ENCODE measurements around the gene MEGF6. TPM values are rescaled to one million over a fixed set of nuclear protein-coding genes. Genes with fewer than 3 reads are reported as not detected.

The MEGF6 gene
- total RNA-seq, 1 experiment from 2014 or later = 32.4 TPM

DNA sequence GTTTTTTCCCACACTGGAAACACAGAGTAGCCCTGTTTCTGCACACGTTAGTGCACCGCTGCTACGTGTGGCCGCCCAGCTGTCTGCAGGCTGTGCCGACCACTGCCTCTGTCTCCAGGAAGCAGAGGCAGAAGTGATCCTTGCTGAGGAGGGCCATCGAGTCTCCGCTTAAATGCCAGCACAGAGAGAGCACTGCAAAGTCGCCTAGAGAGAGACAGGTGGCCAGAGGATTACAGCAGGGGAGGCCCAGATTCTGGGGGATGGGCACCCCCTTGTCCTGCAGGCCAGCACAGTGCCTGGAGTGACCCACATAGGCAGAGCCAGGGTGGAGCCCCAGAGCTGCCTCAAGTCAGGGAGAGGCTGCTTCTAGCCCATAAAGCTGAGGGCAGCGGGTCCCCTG lies 19.6 kb upstream of the MEGF6 start:
- H3K9me3 Mint-ChIP-seq (ENCODE audit: low read depth, unreplicated experiment) = no peaks in the 10 kb centered on the region
- CTCF ChIA-PET = no interaction called here
- intact Hi-C loops (cut with micrococcal nuclease; ENCODE audit: unreplicated experiment) = no loop called here
- H3K27ac Mint-ChIP-seq (ENCODE audit: unreplicated experiment) = no peak overlapping the region
- no TSS peak for BruUV-seq (replicated peaks)
- TF ChIP-seq, protein P1, sequence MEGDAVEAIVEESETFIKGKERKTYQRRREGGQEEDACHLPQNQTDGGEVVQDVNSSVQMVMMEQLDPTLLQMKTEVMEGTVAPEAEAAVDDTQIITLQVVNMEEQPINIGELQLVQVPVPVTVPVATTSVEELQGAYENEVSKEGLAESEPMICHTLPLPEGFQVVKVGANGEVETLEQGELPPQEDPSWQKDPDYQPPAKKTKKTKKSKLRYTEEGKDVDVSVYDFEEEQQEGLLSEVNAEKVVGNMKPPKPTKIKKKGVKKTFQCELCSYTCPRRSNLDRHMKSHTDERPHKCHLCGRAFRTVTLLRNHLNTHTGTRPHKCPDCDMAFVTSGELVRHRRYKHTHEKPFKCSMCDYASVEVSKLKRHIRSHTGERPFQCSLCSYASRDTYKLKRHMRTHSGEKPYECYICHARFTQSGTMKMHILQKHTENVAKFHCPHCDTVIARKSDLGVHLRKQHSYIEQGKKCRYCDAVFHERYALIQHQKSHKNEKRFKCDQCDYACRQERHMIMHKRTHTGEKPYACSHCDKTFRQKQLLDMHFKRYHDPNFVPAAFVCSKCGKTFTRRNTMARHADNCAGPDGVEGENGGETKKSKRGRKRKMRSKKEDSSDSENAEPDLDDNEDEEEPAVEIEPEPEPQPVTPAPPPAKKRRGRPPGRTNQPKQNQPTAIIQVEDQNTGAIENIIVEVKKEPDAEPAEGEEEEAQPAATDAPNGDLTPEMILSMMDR (IDR thresholded peaks at IDR 0.05; ENCODE audit: unreplicated experiment) = no peak
- H3K36me3 Mint-ChIP-seq (ENCODE audit: insufficient read depth, unreplicated experiment) = peaks cover 23% of the 10 kb centered on the region
- no peaks in the 10 kb centered on the region for H3K27me3 Mint-ChIP-seq (ENCODE audit: unreplicated experiment)
- H3K4me1 Mint-ChIP-seq (ENCODE audit: low read depth, unreplicated experiment) = no peaks in the 10 kb centered on the region
- no peak overlapping the region for H3K4me3 Mint-ChIP-seq (ENCODE audit: low read depth, unreplicated experiment)
- no peak for DNase-seq

DNA sequence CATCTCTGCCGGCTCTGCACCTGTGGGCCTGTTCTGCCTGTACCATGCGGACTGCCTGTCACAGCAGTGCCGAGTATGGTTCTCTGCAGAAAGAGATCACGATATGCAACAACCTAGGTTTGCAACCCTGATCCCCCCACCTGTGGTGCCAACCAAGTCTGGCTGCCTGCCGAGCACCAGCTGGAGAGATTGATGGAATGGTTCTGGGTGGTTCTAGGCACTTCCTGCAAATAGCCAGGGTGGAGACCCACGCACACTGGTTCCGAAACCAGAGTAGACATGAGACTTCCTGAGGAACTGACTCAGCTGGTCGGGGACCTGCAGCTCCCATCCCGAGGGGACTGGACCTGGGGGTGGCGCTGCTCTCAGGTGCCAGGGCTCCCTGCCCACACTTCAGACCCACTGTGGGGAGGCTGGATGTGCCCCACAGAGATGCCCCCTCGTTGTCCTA lies 18.9 kb upstream of the MEGF6 start:
- Mint-ChIP-seq H3K4me1 (ENCODE audit: low read depth, unreplicated experiment) (no peaks in the 10 kb centered on the region), H3K9me3 (ENCODE audit: low read depth, unreplicated experiment) (no peaks in the 10 kb centered on the region), H3K4me3 (ENCODE audit: low read depth, unreplicated experiment) (no peak overlapping the region), H3K27me3 (ENCODE audit: unreplicated experiment) (no peaks in the 10 kb centered on the region), H3K27ac (ENCODE audit: unreplicated experiment) (no peak overlapping the region), H3K36me3 (ENCODE audit: insufficient read depth, unreplicated experiment) (peaks cover 30% of the 10 kb centered on the region)
- intact Hi-C loops (cut with micrococcal nuclease; ENCODE audit: unreplicated experiment) = no loop called here
- BruUV-seq (replicated peaks) = no TSS peak
- no peak for DNase-seq
- CTCF ChIA-PET = no interaction called here
- TF ChIP-seq, protein P1 (IDR thresholded peaks at IDR 0.05; ENCODE audit: unreplicated experiment) = no peak

DNA sequence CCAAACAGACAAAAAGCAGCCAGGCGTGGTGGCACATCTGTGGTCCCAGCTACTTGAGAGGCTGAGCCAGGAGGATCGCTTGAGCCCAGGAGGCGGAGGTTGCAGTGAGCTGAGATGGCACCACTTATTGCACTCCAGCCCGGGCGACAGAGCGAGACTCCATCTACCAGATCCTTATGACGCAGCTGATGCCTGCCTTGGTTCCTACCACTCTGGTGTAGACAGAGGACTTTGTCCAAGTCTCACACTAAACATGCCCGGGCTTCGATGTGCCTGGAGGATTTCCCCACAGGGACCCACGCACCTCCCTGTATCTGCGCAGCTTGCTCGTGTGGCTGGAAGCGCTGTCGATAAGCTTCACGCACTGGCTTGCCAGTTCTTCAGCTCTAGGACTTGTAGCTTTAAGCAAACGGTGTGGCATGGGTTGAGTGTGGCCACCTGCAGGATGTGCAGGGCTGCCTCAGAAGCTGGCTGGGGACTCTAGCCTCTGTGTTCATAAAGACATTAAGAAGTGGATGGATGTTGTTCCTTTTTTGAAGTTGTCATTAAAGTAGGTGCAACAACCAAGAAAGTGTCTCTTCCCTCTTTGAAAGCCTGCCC lies 18.4 kb upstream of the MEGF6 start:
- H3K27ac Mint-ChIP-seq (ENCODE audit: unreplicated experiment) = no peak overlapping the region
- TSS peak; percentile 62 for BruUV-seq (replicated peaks)
- H3K36me3 Mint-ChIP-seq (ENCODE audit: insufficient read depth, unreplicated experiment) = peaks cover 32% of the 10 kb centered on the region
- no peaks in the 10 kb centered on the region for H3K9me3 Mint-ChIP-seq (ENCODE audit: low read depth, unreplicated experiment)
- CTCF ChIA-PET = no interaction called here
- H3K4me3 Mint-ChIP-seq (ENCODE audit: low read depth, unreplicated experiment) = no peak overlapping the region
- intact Hi-C loops (cut with micrococcal nuclease; ENCODE audit: unreplicated experiment) = no loop called here
- TF ChIP-seq, protein P1 (IDR thresholded peaks at IDR 0.05; ENCODE audit: unreplicated experiment) = no peak
- DNase-seq = no peak
- H3K4me1 Mint-ChIP-seq (ENCODE audit: low read depth, unreplicated experiment) = no peaks in the 10 kb centered on the region
- H3K27me3 Mint-ChIP-seq (ENCODE audit: unreplicated experiment) = no peaks in the 10 kb centered on the region

DNA sequence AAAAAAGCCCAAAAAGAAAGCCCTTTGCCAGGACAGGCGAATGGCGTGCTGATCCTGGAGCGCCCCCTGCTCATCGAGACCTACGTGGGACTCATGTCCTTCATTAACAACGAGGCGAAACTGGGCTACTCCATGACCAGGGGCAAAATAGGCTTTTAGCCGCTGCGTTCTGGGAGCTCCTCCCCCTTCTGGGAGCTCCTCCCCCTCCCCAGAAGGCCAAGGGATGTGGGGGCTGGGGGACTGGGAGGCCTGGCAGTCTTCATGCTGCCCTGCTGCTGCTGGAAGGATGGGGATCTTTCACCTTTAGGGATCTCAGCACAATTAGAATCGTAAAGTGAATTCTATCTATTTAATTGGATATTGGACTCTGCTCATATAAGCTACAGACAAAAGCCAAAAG lies 17.1 kb upstream of the MEGF6 start:
- Mint-ChIP-seq H3K27me3 (ENCODE audit: unreplicated experiment) (no peaks in the 10 kb centered on the region), H3K4me3 (ENCODE audit: low read depth, unreplicated experiment) (no peak overlapping the region), H3K9me3 (ENCODE audit: low read depth, unreplicated experiment) (no peaks in the 10 kb centered on the region), H3K27ac (ENCODE audit: unreplicated experiment) (no peak overlapping the region), H3K36me3 (ENCODE audit: insufficient read depth, unreplicated experiment) (peaks cover 35% of the 10 kb centered on the region), H3K4me1 (ENCODE audit: low read depth, unreplicated experiment) (peaks cover 9% of the 10 kb centered on the region)
- intact Hi-C loops (cut with micrococcal nuclease; ENCODE audit: unreplicated experiment) = no loop called here
- BruUV-seq (replicated peaks) = no TSS peak
- no peak for DNase-seq
- CTCF ChIA-PET = no interaction called here
- TF ChIP-seq, protein P1 (IDR thresholded peaks at IDR 0.05; ENCODE audit: unreplicated experiment) = no peak

All from Calu3 (cell line).